Osteocyte (in vitro differentiated cells): ENCODE results near the gene NUBP1. TPM values are rescaled to one million over a fixed set of nuclear protein-coding genes. Genes with fewer than 3 reads are reported as not detected.
"Not testable (repeated sequence)": the region's sequence is repeated elsewhere in the genome, so short reads cannot be mapped to it uniquely, and the experiment has no call there.

Experiments used
- DNase-seq: peaks from one replicate; pipeline ENCODE4 v3.0.0; 2021; ENCODE audit warnings: mixed read lengths; ENCODE audit not compliant: unreplicated experiment; ENCODE audit errors: extremely low spot score
- H3K27ac Mint-ChIP-seq: one replicate; pipeline ENCODE4 v1.8.0; 2021; ENCODE audit warnings: mild to moderate bottlenecking, mixed read lengths; ENCODE audit not compliant: unreplicated experiment
- H3K27me3 Mint-ChIP-seq: one replicate; pipeline ENCODE4 v1.8.0; 2021; ENCODE audit warnings: mixed read lengths; ENCODE audit not compliant: unreplicated experiment
- H3K36me3 Mint-ChIP-seq: one replicate; pipeline ENCODE4 v1.8.0; 2021; ENCODE audit warnings: mixed read lengths; ENCODE audit not compliant: unreplicated experiment
- H3K4me1 Mint-ChIP-seq: one replicate; pipeline ENCODE4 v1.8.0; 2021; ENCODE audit warnings: mixed read lengths; ENCODE audit not compliant: unreplicated experiment
- H3K4me3 Mint-ChIP-seq: one replicate; pipeline ENCODE4 v1.8.0; 2021; ENCODE audit warnings: mild to moderate bottlenecking, moderate library complexity, mixed read lengths; ENCODE audit not compliant: unreplicated experiment
- H3K9me3 Mint-ChIP-seq: one replicate; pipeline ENCODE4 v1.8.0; 2021; ENCODE audit warnings: mixed read lengths; ENCODE audit not compliant: unreplicated experiment
- CTCF ChIP-seq: fragments of 200-600 bp; sonication (generic); IDR thresholded peaks from 2 replicates; pipeline ENCODE4 v1.5.0; 2021; ENCODE audit warnings: antibody characterized with exemption, mild to moderate bottlenecking, moderate library complexity
- total RNA-seq: library from RNA; stranded (reverse); gene quantifications from 2 replicates; pipeline ENCODE4 v1.2.1, GENCODE V29; 2021

NUBP1 gene
- total RNA-seq, 1 donor from 2014 or later = 20.0 TPM

GRCh38 chr16:10780628-10781027, 37.0 kb downstream of the NUBP1 start:
- TF ChIP-seq CTCF = no peak
- Mint-ChIP-seq H3K4me3 (no peak overlapping the region), H3K27ac (no peak overlapping the region), H3K9me3 (no peaks in the 10 kb centered on the region), H3K27me3 (peaks cover 4% of the 10 kb centered on the region), H3K36me3 (no peaks in the 10 kb centered on the region), H3K4me1 (no peaks in the 10 kb centered on the region)
- DNase-seq = no peak

- H3K9me3 Mint-ChIP-seq = no peaks in the 10 kb centered on the region
- no peak overlapping the region for H3K4me3 Mint-ChIP-seq
- no peak overlapping the region for H3K27ac Mint-ChIP-seq
- no peaks in the 10 kb centered on the region for H3K4me1 Mint-ChIP-seq
- no peak for DNase-seq
- no peak for TF ChIP-seq CTCF
- H3K27me3 Mint-ChIP-seq = peaks cover 12% of the 10 kb centered on the region
- H3K36me3 Mint-ChIP-seq = no peaks in the 10 kb centered on the region
Observed at GRCh38 chr16:10782628-10783027, 39.0 kb downstream of the NUBP1 start.

- peaks cover 9% of the 10 kb centered on the region for H3K27me3 Mint-ChIP-seq
- H3K9me3 Mint-ChIP-seq = no peaks in the 10 kb centered on the region
- H3K36me3 Mint-ChIP-seq = no peaks in the 10 kb centered on the region
- no peak for TF ChIP-seq CTCF
- no peak overlapping the region for H3K4me3 Mint-ChIP-seq
- no peak for DNase-seq
- H3K27ac Mint-ChIP-seq = no peak overlapping the region
- H3K4me1 Mint-ChIP-seq = no peaks in the 10 kb centered on the region
Observed at GRCh38 chr16:10787304-10787703, 43.7 kb downstream of the NUBP1 start.

- peaks cover 12% of the 10 kb centered on the region for H3K27me3 Mint-ChIP-seq
- H3K9me3 Mint-ChIP-seq, DNase-seq, H3K36me3 Mint-ChIP-seq, H3K4me1 Mint-ChIP-seq, H3K27ac Mint-ChIP-seq, H3K4me3 Mint-ChIP-seq: not testable (repeated sequence)
Observed at GRCh38 chr16:10788630-10789029, 45.0 kb downstream of the NUBP1 start.

- no peak for TF ChIP-seq CTCF
- peaks cover 7% of the 10 kb centered on the region for H3K27me3 Mint-ChIP-seq
- no peak overlapping the region for H3K27ac Mint-ChIP-seq
- no peak for DNase-seq
- no peaks in the 10 kb centered on the region for H3K36me3 Mint-ChIP-seq
- H3K4me1 Mint-ChIP-seq = no peaks in the 10 kb centered on the region
- no peaks in the 10 kb centered on the region for H3K9me3 Mint-ChIP-seq
- no peak overlapping the region for H3K4me3 Mint-ChIP-seq
Observed at GRCh38 chr16:10791048-10791447, 47.4 kb downstream of the NUBP1 start.

- no peaks in the 10 kb centered on the region for H3K36me3 Mint-ChIP-seq
- H3K4me3 Mint-ChIP-seq = no peak overlapping the region
- H3K27ac Mint-ChIP-seq = no peak overlapping the region
- H3K4me1 Mint-ChIP-seq = no peaks in the 10 kb centered on the region
- TF ChIP-seq CTCF = no peak
- no peaks in the 10 kb centered on the region for H3K9me3 Mint-ChIP-seq
- DNase-seq = no peak
- H3K27me3 Mint-ChIP-seq = no peaks in the 10 kb centered on the region
Observed at GRCh38 chr16:10799736-10800135, 56.1 kb downstream of the NUBP1 start.
